Measurements from ENCODE around the gene KLRC1.
"Not testable (repeated sequence)": the region's sequence is repeated elsewhere in the genome, so short reads cannot be mapped to it uniquely, and the experiment has no call there.

KLRC1 gene

GRCh38 chr12:10420334-10420733, 32.8 kb downstream of the KLRC1 start, which contains the start of gene KLRC3:
Gene KLRC3, minus strand, starts transcription at chr12:10420595. Its CDS starts 45 bp downstream, at chr12:10420550.
- not testable (repeated sequence) for DNase-seq (ENCODE audit: low spot score)

GRCh38 chr12:10409392-10409791, 43.8 kb downstream of the KLRC1 start, which contains the start of gene KLRC4:
Gene KLRC4, minus strand, starts transcription at chr12:10409757. Its CDS starts 182 bp downstream, at chr12:10409575.
- peak; percentile 48 for DNase-seq (ENCODE audit: low spot score)

- DNase-seq (ENCODE audit: low spot score): no peak
These were observed 44.3 kb downstream of the KLRC1 start for GRCh38 chr12:10408842-10409241.

- no peak for DNase-seq (ENCODE audit: low spot score)
These were observed 46.5 kb downstream of the KLRC1 start for GRCh38 chr12:10406725-10407124.

GRCh38 chr12:10405294-10405693, 47.9 kb downstream of the KLRC1 start:
- DNase-seq (ENCODE audit: low spot score): no peak

GRCh38 chr12:10404798-10405197, 48.4 kb downstream of the KLRC1 start:
- no peak for DNase-seq (ENCODE audit: low spot score)

- DNase-seq (ENCODE audit: low spot score): no peak
These were observed 52.3 kb downstream of the KLRC1 start for GRCh38 chr12:10400829-10401228.

GRCh38 chr12:10398168-10398567, 55.0 kb downstream of the KLRC1 start:
- no peak for DNase-seq (ENCODE audit: low spot score)

GRCh38 chr12:10397296-10397695, 55.9 kb downstream of the KLRC1 start:
- peak; percentile 79 for DNase-seq (ENCODE audit: low spot score)

GRCh38 chr12:10396176-10396575, 57.0 kb downstream of the KLRC1 start:
- DNase-seq (ENCODE audit: low spot score): not testable (repeated sequence)
